Suprapubic skin (tissue), 4 donors: ENCODE measurements around the gene CCDC197.

ENCODE experiments used
- EP300 ChIP-seq: sonication (generic); formaldehyde crosslinking; IDR thresholded peaks from one replicate; pipeline ENCODE4 v1.6.1; 2017; ENCODE audit warnings: antibody characterized with exemption
- POLR2A ChIP-seq, 2 donors: fragments of 450-650 bp; IDR thresholded peaks; one replicate each; pipeline ENCODE4 v1.6.1; 2017; ENCODE audit warnings: antibody characterized with exemption in 2 of 2, mild to moderate bottlenecking in 2 of 2, moderate library complexity in 2 of 2
- POLR2AphosphoS5 ChIP-seq, 3 donors: sonication (generic); formaldehyde crosslinking; IDR thresholded peaks; one replicate each; pipeline ENCODE4 v1.6.1; 2017; ENCODE audit warnings: antibody characterized with exemption in 3 of 3
- TF ChIP-seq, protein P1 (sequence below), 2 donors: fragments of 200-600 bp in 1 of 2; fragments of 450-650 bp in 1 of 2; sonication (generic) in 1 of 2; IDR thresholded peaks; one replicate each; pipeline ENCODE4 v1.5.1; 2016 to 2019; ENCODE audit warnings: antibody characterized with exemption in 2 of 2, mild to moderate bottlenecking in 1 of 2, moderate library complexity in 1 of 2

DNA sequence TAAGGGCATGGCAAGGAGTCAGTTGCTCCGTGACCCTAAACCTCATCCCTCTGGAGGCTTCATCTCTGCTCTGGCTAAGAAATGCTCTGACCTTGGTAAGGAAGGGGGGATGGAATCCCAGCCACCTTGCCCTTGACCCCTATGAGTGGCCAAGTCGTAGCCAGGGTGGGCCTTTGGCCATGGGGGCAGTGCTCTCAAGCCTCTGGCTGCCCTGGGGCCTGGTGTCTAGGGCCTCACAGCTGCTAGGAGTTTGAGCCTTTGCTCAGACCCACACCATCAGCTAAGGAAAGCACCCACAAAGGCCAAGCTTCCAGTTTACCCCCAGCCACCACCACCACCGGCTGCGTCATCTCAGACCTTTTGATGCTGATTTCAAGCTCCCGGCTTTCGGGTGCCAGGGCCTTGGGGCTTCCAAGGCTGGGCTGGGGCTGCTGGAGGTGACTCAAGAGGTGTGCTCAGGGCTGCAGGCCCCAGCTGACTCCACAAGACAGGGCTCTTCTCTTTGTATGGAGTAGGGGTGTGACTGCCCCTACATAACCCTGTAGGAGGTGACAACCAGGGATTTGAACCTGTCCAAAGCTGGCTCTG is 24.4 kb upstream of the CCDC197 start:
- no peak for TF ChIP-seq EP300
- TF ChIP-seq, protein P1, sequence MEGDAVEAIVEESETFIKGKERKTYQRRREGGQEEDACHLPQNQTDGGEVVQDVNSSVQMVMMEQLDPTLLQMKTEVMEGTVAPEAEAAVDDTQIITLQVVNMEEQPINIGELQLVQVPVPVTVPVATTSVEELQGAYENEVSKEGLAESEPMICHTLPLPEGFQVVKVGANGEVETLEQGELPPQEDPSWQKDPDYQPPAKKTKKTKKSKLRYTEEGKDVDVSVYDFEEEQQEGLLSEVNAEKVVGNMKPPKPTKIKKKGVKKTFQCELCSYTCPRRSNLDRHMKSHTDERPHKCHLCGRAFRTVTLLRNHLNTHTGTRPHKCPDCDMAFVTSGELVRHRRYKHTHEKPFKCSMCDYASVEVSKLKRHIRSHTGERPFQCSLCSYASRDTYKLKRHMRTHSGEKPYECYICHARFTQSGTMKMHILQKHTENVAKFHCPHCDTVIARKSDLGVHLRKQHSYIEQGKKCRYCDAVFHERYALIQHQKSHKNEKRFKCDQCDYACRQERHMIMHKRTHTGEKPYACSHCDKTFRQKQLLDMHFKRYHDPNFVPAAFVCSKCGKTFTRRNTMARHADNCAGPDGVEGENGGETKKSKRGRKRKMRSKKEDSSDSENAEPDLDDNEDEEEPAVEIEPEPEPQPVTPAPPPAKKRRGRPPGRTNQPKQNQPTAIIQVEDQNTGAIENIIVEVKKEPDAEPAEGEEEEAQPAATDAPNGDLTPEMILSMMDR (IDR thresholded peaks at IDR 0.05), result no peak
- TF ChIP-seq POLR2A (IDR thresholded peaks at IDR 0.05), result no peak
- no peak for TF ChIP-seq POLR2AphosphoS5 (IDR thresholded peaks at IDR 0.05)
